Measurements from ENCODE around the gene PNPO.
A peak's percentile ranks its signal among the peaks of the same experiment; 100 is the strongest.

PNPO gene
- total RNA-seq, result 9.8 reads per million, percentile 31 among the genes with 10 or more reads in this experiment

GRCh38 chr17:47941246-47942095 is at the start of gene PNPO:
Gene PNPO (plus strand): TSS chr17:47941571. CDS start chr17:47941676, 105 bp downstream.
- peak; percentile 91 for DNase-seq

- no peak for DNase-seq
These were observed 46.6 kb upstream of the PNPO start for GRCh38 chr17:47894498-47895346.

DNA sequence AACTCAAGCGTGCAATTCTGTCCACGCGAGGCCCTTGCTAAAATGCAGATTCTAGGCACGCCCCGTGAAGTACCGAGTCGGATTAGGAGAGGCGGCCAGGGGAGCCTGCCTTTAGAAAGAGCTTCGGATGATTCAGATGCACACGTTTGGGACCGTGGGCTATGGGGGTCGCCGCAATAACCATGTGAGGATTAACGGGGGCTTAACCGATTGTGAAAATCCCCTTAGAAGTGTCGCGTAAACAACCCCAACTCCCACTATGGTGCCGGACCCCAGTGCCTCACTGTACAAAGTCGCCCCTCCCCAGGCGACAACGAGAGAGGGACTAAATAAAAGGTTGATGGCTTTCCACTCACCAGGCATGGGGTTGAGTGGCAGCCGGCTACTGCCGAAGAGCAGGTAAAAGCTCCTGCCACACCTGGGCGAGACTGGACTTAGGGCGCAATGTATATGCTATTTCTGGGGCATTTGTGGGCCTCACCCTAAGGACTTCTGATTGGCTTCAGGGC is 46.0 kb upstream of the PNPO start:
- peak; percentile 9 for DNase-seq

GRCh38 chr17:47895856-47896671 is 45.3 kb upstream of the PNPO start, which contains the start of gene SP2:
Gene SP2 (plus strand): TSS chr17:47896236. CDS start chr17:47896287, 51 bp downstream.
- peak; percentile 96 for DNase-seq

DNA sequence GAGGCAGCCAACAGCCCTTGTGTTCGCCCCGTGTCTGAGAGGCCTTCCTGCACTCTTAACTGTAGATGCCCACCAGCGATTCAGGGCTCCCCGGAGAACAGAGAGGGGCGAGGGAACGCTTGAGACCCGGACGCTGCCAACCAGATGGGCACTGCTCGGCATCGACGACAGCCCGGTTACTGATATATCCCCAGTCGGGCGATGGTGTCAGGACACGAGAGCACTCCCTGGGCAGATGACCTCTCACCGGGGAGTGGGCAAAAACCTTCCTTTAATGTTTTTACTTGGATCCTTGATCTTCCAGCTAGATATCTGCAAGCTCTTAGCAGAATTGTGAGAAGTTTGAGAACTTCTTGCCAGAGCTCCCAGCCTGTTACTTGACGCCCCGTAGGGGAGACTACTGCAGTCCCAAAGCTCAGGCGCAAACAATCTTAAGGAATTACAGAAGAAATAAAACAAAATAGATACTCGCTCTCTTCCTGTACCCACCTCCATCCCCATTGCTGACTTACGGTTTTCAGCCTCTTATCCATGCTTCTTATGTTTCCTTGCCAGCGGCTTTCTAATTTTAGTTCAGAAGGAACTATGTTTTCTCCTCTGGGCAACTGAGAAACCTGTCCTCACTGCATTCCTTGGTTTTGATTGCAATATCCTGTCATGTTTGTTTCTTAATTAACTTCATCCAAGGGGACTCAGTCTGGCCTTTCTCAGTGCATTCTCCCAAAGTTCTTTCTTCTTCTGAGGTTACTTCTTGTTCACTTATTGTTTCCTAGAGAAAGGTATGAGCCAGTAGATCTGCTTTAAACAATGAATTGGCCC is 44.5 kb upstream of the PNPO start:
- no peak for DNase-seq

DNA sequence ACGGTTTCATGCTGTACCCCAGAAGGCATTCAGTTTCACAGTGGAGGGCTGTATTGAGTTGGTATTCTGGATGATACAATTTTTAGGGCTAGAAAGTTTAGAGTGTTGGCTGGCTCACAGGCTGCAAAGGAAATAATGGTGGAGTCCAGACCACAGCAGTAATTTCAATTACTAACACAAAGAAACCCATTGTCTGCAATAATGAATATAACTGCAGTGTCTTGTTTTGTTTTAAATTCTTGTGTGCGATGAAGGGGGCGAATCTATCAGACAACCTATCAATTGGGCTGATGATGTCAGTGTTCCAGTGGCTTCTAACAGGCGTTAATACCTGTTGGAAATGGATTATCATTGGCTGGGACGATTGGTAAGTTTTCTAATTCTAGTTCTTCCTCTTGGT is 43.8 kb upstream of the PNPO start:
- DNase-seq, result no peak

GRCh38 chr17:47898241-47898640 is 43.1 kb upstream of the PNPO start:
- DNase-seq, result no peak

- no peak for DNase-seq
These were observed 41.7 kb upstream of the PNPO start for GRCh38 chr17:47899643-47900042.

DNA sequence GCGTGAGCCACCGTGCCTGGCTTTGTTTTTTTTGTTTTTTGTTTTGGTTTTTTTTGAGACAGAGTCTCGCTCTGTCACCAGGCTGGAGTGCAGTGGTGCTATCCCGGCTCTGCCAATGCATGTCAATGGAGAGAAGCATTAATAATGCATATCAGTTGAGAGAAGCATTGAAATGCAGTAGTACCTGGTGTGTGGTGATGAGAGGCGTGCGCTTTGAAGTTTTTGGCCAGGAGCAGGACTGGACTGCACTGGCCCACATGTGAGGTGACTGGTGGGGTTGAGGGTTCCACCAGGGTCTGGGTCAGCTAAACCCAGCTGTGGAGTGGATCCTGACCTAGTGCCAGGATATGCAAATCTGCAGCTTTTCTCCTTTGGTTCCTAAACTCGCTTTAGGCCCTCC is 39.9 kb upstream of the PNPO start:
- no peak for DNase-seq

DNA sequence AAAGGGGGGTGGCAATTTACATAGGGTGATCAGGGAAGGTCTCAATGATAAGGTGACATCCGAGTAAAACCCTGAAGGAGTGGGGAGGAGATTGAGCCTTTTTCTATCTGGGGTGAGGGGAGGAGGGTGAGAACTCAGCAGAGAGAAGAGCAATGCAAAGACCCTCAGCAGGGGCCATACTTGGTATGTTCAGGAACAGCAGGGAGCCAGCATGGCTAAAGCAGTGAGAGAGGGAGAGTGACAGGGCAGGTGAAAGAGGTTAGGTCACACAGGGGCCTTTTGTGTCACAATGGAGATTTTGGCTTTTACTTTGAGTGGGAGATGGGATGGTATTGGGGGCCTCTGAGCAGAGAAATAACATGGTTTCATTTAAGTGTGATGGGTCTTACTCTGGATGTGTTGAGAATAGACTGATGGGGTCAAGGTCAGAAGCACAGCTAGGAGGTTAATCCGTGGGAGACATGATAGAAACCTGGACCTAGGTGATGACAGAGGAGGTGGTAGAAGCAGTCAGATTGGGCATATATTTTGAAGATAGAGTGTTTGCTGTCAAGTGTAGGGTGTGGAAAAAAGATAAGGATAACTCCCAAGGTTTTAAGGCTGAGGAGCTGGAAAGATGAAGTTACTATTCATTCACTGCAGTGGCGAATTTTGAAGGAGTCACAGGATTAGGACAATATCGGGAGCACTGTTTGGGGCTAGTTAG is 39.2 kb upstream of the PNPO start:
- no peak for DNase-seq

- DNase-seq, result no peak
These were observed 36.1 kb upstream of the PNPO start for GRCh38 chr17:47905221-47905733.

- no peak for DNase-seq
These were observed 34.9 kb upstream of the PNPO start for GRCh38 chr17:47906443-47906842.

- no peak for DNase-seq
These were observed 33.3 kb upstream of the PNPO start for GRCh38 chr17:47907932-47908562.

DNA sequence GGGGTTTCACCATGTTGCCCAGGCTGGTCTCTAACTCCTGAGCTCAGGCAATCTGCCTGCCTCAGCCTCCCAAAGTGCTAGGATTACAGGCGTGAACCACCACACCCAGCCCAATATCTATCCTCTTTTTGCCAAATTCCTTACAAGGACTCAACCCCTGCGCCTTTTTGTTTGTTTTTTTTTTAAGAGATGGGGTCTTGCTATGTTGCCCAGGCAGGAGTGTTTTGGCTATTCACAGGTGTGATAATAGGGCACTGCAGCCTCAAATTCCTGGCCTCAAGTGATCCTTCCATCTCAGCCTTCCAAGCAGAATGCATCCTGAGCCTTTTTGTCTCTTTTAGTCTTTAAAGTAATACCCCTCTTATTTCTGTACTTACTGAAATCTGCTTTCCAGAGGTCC is 28.3 kb upstream of the PNPO start:
- DNase-seq, result no peak

DNA sequence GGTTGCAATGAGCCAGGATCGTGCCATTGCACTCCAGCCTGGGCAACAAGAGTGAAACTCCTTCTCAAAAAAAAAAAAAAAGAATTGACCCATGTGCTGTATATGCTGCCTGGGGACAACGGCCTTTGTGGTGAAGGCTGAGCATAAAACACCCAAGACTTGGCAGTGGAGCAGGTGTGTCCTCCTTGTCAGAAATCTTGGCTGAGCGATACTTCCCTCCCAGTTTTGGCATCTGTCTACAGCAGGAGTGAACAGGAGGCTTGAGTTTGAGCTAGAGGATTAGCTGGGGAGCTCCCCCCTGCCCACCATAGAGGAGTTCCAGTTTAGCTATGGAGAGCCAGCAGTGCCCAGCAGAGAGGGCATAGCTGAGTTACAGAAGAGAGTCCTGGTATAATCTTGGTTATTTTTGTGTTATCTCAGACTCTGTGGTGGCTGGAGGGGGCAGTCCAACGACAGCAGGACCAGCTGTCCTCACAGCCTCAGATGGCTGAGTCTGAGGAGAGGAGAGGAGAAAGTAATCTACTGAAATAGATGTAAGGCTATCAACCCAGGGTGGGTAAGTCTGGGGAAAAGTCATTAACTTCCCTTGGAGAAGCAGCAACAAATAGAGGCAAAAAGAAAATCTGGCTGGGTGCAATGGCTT is 26.9 kb upstream of the PNPO start:
- no peak for DNase-seq

DNA sequence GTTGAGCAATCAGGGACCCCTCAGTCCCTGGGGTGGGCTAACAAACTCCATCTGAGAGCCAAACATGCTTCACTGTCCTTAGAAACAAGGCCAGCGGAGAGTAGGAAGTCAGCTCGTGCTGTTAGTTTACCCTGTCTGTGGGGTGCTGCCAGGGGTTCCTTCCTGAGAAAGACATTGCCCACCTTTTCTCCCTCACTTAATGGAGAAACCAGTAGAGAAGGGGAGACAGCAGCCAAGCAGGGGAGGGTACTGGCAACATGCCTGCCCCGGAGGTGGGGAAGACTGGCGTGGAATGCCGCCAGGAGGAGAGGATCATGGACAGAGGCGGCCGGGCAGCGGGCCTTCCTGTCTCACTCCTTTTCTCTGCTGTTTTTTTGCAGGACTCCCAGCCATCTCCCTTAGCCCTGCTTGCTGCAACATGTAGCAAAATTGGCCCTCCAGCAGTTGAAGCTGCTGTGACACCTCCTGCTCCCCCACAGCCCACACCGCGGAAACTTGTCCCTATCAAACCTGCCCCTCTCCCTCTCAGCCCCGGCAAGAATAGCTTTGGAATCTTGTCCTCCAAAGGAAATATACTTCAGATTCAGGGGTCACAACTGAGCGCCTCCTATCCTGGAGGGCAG is 25.5 kb upstream of the PNPO start:
- DNase-seq, result no peak

DNA sequence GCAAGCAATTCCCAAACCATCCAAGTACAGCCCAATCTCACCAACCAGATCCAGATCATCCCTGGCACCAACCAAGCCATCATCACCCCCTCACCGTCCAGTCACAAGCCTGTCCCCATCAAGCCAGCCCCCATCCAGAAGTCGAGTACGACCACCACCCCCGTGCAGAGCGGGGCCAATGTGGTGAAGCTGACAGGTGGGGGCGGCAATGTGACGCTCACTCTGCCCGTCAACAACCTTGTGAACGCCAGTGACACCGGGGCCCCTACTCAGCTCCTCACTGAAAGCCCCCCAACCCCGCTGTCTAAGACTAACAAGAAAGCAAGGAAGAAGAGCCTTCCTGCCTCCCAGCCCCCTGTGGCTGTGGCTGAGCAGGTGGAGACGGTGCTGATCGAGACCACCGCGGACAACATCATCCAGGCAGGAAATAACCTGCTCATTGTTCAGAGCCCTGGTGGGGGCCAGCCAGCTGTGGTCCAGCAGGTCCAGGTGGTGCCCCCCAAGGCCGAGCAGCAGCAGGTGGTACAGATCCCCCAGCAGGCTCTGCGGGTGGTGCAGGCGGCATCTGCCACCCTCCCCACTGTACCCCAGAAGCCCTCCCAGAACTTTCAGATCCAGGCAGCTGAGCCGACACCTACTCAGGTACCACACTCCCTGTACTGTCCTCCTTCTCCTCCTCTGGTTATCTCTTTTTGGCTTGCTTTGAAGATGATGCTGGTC is 24.7 kb upstream of the PNPO start:
- no peak for DNase-seq

DNA sequence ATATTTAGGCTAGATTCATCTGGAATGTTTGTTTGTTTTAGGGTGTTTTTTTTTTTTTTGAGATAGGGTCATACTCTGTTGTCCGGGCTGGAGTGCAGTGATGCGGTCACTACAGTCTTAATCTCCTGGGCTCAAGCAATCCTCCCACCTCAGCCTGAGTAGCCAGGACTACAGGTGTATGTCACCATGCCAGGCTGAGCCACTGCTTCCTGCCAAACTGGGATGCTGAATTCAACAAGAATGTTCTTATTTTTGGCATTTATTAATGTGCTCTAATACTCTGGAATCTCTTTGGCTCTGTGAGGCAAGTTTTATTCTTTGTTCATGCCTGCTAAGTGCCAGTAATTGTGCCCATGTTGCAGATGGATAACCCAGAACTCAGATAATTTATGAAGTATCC is 23.8 kb upstream of the PNPO start:
- DNase-seq, result no peak

DNA sequence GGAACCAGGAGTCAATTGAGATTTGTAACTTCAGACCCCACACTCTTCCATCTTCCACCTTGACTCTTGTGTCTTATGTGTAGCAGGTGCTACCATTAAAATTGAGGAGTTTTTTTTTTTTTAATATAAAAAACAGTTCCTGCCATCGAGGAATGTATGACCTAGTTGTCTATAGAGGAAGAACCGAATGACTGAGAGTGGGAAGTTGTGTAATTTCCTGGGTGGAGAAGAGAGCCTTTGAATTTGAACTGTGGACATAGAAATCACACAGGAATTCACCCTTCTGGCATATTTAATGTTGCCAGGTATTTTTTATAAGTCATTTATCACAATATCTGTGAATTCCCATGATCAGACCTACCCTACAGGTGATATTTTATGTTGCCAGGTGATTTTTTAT is 23.4 kb upstream of the PNPO start:
- no peak for DNase-seq

All from effector CD4-positive, alpha-beta T cell (primary cell).